Keratinocyte (primary cell): ENCODE results near the gene ABO.

Experiments
- CTCF ChIP-seq, 3 experiments: IDR thresholded peaks in 1 of 3; conservative IDR thresholded peaks in 1 of 3; optimal IDR thresholded peaks in 1 of 3; 2 replicates in 2 of 3; 3 replicates in 1 of 3; pipeline versions ENCODE3 to v1.5.1; 2011; ENCODE audit warnings: low read length in 3 of 3, mild to moderate bottlenecking in 3 of 3, moderate library complexity in 2 of 3, control low read depth in 1 of 3, inconsistent platforms in 1 of 3; ENCODE audit not compliant: insufficient read depth in 2 of 3; ENCODE audit errors: extremely low read depth in 1 of 3
- EZH2 ChIP-seq: IDR thresholded peaks from one replicate; pipeline ENCODE4 v1.6.1; 2012; ENCODE audit warnings: inconsistent platforms, mild to moderate bottlenecking, low read length, moderate library complexity

DNA sequence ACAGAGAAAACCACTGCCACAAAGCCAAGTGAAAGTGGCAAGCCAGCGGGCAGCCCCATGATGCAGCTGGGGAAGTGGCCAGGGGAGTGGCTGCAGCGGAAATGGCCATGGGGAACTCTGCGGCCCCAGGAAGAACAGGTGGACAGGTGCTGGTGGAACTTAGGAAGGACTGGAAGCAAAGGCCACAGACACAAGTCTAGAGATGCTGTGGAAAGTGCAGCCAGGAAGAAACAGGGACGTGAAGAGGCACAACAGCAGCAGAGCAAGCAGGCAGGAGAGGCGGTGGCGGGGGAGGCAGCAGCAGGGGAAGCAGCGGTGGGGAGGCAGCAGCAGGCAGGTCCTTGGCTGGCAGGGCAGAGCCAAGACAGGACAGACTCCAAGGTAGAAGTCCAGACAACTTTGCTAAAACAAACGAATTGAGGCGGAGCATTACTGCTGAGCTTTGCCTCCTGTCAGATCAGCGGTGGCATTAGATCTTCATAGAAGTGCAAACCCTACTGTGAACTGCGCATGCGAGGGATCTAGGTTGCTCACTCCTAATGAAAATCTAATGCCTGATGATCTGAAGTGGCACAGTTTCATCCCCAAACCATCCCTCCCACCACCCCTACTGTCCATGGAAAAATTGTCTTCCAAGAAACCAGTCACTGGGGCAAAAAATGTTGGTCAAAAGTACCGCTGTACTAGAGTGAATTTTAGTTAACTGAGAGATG, 49.1 kb upstream of the ABO start:
- TF ChIP-seq CTCF (optimal IDR thresholded peaks at IDR 0.05 in 1 of 3, IDR thresholded peaks at IDR 0.05 in 1 of 3, conservative IDR thresholded peaks at IDR 0.05 in 1 of 3; ENCODE audit: extremely low read depth in 1 of 3, insufficient read depth in 2 of 3, low read length in 3 of 3), result no peak
- no peak for TF ChIP-seq EZH2
